PC-3 (cell line): ENCODE measurements around the gene FAM186B. TPM values are rescaled to one million over a fixed set of nuclear protein-coding genes. Genes with fewer than 3 reads are reported as not detected.

ENCODE experiments used
- ATAC-seq: fragments of 200-7000 bp; cut with Tn5 transposase; 2 replicates; pipeline ENCODE4 v1.9.1; 2020; ENCODE audit warnings: mild to moderate bottlenecking, moderate library complexity
- BruUV-seq: library from RNA; stranded (reverse); fragments of 400-500 nt; replicated peaks from 2 replicates; lab custom pipeline; 2021; lab: Mats Ljungman, UMichigan
- CTCF ChIA-PET: fragments of 300-600 bp; sonication (Branson Sonifier 250); formaldehyde crosslinking; loops from one replicate; lab custom pipeline; 2022; ENCODE audit warnings: antibody characterized with exemption; lab: Charles Lee
- POLR2A ChIA-PET: fragments of 300-600 bp; sonication (Branson Sonifier 250); formaldehyde crosslinking; loops from one replicate; lab custom pipeline; 2022; ENCODE audit warnings: antibody characterized with exemption; ENCODE audit not compliant: unreplicated experiment; lab: Charles Lee
- DNase-seq: peaks from one replicate; pipeline ENCODE4 v3.0.0-alpha.2; 2015
- H2AFZ ChIP-seq: fragments of 300-600 bp; sonication (generic); 2 replicates; pipeline ENCODE4 v1.6.0; 2016; ENCODE audit warnings: antibody characterized with exemption, low read length
- H3F3A ChIP-seq: fragments of 300-600 bp; sonication (generic); one replicate; pipeline ENCODE4 v1.6.0; 2017; ENCODE audit warnings: antibody characterized with exemption, low read length, control low read depth, mild to moderate bottlenecking; ENCODE audit not compliant: unreplicated experiment
- H3K27ac ChIP-seq: fragments of 300-600 bp; sonication (generic); 2 replicates; pipeline ENCODE4 v1.5.1; 2016; ENCODE audit warnings: mild to moderate bottlenecking, low read length
- H3K27me3 ChIP-seq: fragments of 300-600 bp; sonication (generic); 2 replicates; pipeline ENCODE4 v1.6.1; 2016; ENCODE audit warnings: low read length, mixed read lengths
- H3K36me3 ChIP-seq: fragments of 300-600 bp; sonication (generic); 2 replicates; pipeline ENCODE4 v1.6.1; 2016; ENCODE audit warnings: low read depth, mixed run types, low read length, mixed read lengths
- H3K4me1 ChIP-seq: fragments of 300-600 bp; sonication (generic); 2 replicates; pipeline ENCODE4 v1.5.1; 2016; ENCODE audit warnings: low read length; ENCODE audit not compliant: insufficient read depth
- H3K4me2 ChIP-seq: fragments of 300-600 bp; sonication (generic); 2 replicates; pipeline ENCODE4 v1.6.0; 2016; ENCODE audit warnings: low read length
- H3K4me3 ChIP-seq: fragments of 300-600 bp; sonication (generic); 2 replicates; pipeline ENCODE4 v1.5.1; 2016; ENCODE audit warnings: mild to moderate bottlenecking, low read length, mixed read lengths
- H3K79me2 ChIP-seq: fragments of 300-600 bp; sonication (generic); 2 replicates; pipeline ENCODE4 v1.6.1; 2017; ENCODE audit warnings: low read length, mixed read lengths
- H3K9ac ChIP-seq: fragments of 300-600 bp; sonication (generic); 2 replicates; pipeline ENCODE4 v1.6.0; 2016; ENCODE audit warnings: mild to moderate bottlenecking, low read length
- H3K9me2 ChIP-seq: fragments of 300-600 bp; sonication (generic); replicated peaks from 2 replicates; pipeline ENCODE4 v1.6.1; 2016; ENCODE audit warnings: mixed run types, low read length, mixed read lengths
- H3K9me3 ChIP-seq: fragments of 300-600 bp; sonication (generic); 2 replicates; pipeline ENCODE4 v1.6.1; 2016; ENCODE audit warnings: low read length, mixed read lengths
- H4K20me1 ChIP-seq: fragments of 300-600 bp; sonication (generic); 2 replicates; pipeline ENCODE4 v1.6.1; 2016; ENCODE audit warnings: low read length, mixed read lengths
- EZH2 ChIP-seq: fragments of 300-600 bp; sonication (generic); IDR thresholded peaks from one replicate; pipeline ENCODE4 v1.6.1; 2017; ENCODE audit warnings: antibody characterized with exemption, mild to moderate bottlenecking, low read length; ENCODE audit not compliant: unreplicated experiment
- EZH2phosphoT487 ChIP-seq: fragments of 300-600 bp; sonication (generic); IDR thresholded peaks from 2 replicates; pipeline ENCODE4 v1.6.1; 2018; ENCODE audit warnings: mild to moderate bottlenecking, antibody characterized with exemption, low read length, borderline replicate concordance
- intact Hi-C: fragments of 100-400 bp; cut with micrococcal nuclease; formaldehyde crosslinking; loops from 2 replicates; pipeline ENCODE4 v1.9.0; 2023
- total RNA-seq: library from RNA; depleted of rRNA; stranded (reverse); fragments of >200 nt; gene quantifications from 2 replicates; pipeline ENCODE4 v1.2.3, GENCODE V29; 2014
- TF ChIP-seq, protein P1 (sequence below): fragments of 300-600 bp; sonication (generic); conservative IDR thresholded peaks from 2 replicates; pipeline ENCODE4 v1.5.1; 2017; ENCODE audit warnings: antibody characterized with exemption, low read depth, mild to moderate bottlenecking, low read length

FAM186B gene
- total RNA-seq, 1 experiment from 2014 or later, result 0.80 TPM

GRCh38 chr12:49636979-49637755 lies 31.7 kb upstream of the FAM186B start:
- TF ChIP-seq EZH2phosphoT487 (no peak), EZH2 (no peak)
- TF ChIP-seq, protein P1, sequence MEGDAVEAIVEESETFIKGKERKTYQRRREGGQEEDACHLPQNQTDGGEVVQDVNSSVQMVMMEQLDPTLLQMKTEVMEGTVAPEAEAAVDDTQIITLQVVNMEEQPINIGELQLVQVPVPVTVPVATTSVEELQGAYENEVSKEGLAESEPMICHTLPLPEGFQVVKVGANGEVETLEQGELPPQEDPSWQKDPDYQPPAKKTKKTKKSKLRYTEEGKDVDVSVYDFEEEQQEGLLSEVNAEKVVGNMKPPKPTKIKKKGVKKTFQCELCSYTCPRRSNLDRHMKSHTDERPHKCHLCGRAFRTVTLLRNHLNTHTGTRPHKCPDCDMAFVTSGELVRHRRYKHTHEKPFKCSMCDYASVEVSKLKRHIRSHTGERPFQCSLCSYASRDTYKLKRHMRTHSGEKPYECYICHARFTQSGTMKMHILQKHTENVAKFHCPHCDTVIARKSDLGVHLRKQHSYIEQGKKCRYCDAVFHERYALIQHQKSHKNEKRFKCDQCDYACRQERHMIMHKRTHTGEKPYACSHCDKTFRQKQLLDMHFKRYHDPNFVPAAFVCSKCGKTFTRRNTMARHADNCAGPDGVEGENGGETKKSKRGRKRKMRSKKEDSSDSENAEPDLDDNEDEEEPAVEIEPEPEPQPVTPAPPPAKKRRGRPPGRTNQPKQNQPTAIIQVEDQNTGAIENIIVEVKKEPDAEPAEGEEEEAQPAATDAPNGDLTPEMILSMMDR, result peak; percentile 74
- no TSS peak for BruUV-seq
- Histone ChIP-seq H3K9me2 (no peaks in the 10 kb centered on the region), H3K4me3 (no peak overlapping the region), H3F3A (no peaks in the 10 kb centered on the region), H3K36me3 (no peaks in the 10 kb centered on the region), H3K4me1 (peaks cover 2% of the 10 kb centered on the region; the same call in 1 of the 2 replicates), H3K9ac (no peak overlapping the region), H3K79me2 (no peaks in the 10 kb centered on the region), H3K27me3 (no peaks in the 10 kb centered on the region), H4K20me1 (no peaks in the 10 kb centered on the region), H3K9me3 (no peaks in the 10 kb centered on the region), H2AFZ (peak overlapping the region; percentile 50; the same call in 1 of the 2 replicates), H3K27ac (no peak overlapping the region), H3K4me2 (no peak overlapping the region)
- intact Hi-C loops, result no loop called here
- CTCF ChIA-PET, result interaction anchor here (0.6 to 0.7 kb wide), 2 partner anchors 19 to 28 kb away, joined by 3 read pairs; no protein-coding TSS in a partner anchor
- POLR2A ChIA-PET, result interaction anchor here (0.6 to 0.8 kb wide), 2 partner anchors 14 to 104 kb away, joined by 3 to 13 read pairs; partner anchors contain the start of gene PRPF40B
- DNase-seq (peak; percentile 65), ATAC-seq (peak; percentile 90)

- POLR2A ChIA-PET, result interaction anchor here (0.8 kb wide), 1 partner anchor 104 kb away, joined by 3 read pairs; no protein-coding TSS in a partner anchor
- H3K36me3 ChIP-seq, result no peaks in the 10 kb centered on the region
Observed at GRCh38 chr12:49636574-49636973, 31.1 kb upstream of the FAM186B start.

More at GRCh38 chr12:49636574-49636973, 31.1 kb upstream of the FAM186B start:
- no peaks in the 10 kb centered on the region for H3K9me3 ChIP-seq
- no peak overlapping the region for H2AFZ ChIP-seq
- DNase-seq (no peak), ATAC-seq (no peak)
- no peak overlapping the region for H3K4me2 ChIP-seq
- H3K27ac ChIP-seq, result no peak overlapping the region
- intact Hi-C loops, result no loop called here
- no peaks in the 10 kb centered on the region for H4K20me1 ChIP-seq
- H3K9ac ChIP-seq, result no peak overlapping the region
- no TSS peak for BruUV-seq
- CTCF ChIA-PET, result interaction anchor here (0.7 kb wide), 1 partner anchor 27 kb away, joined by 3 read pairs; no protein-coding TSS in a partner anchor
- H3F3A ChIP-seq, result no peaks in the 10 kb centered on the region
- TF ChIP-seq, protein P1, result no peak
- TF ChIP-seq EZH2phosphoT487, result no peak
- no peak for TF ChIP-seq EZH2
- no peaks in the 10 kb centered on the region for H3K79me2 ChIP-seq
- no peaks in the 10 kb centered on the region for H3K9me2 ChIP-seq
- H3K4me1 ChIP-seq, result no peaks in the 10 kb centered on the region
- no peak overlapping the region for H3K4me3 ChIP-seq
- no peaks in the 10 kb centered on the region for H3K27me3 ChIP-seq
